NCI-H69 (cell line): ENCODE measurements around the gene HSPB6.
A peak's percentile ranks its signal among the peaks of the same experiment; 100 is the strongest.

Source experiments
- DNase-seq: peaks from one replicate; lab custom pipeline; 2025; lab: John Stamatoyannopoulos, UW

The HSPB6 gene

DNA sequence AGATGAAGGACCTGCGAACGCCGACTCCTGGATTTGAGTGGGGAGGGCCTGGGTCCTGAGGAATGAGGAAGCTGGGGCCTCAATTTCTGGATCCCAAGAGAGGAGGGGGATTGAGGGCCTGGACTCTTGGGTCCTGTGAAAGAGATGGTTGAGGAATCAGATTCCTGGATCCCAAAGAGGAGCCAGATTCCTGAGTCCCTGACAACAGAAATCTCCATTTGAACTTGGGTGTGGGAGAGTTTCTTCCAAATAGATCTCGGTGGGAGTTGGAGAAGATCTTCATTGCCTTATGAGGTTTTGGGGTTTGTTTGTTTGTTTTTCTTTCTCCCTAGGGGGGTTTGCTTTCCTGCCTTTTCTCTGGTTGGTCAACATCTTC is 10.8 kb downstream of the HSPB6 start:
- no peak for DNase-seq

DNA sequence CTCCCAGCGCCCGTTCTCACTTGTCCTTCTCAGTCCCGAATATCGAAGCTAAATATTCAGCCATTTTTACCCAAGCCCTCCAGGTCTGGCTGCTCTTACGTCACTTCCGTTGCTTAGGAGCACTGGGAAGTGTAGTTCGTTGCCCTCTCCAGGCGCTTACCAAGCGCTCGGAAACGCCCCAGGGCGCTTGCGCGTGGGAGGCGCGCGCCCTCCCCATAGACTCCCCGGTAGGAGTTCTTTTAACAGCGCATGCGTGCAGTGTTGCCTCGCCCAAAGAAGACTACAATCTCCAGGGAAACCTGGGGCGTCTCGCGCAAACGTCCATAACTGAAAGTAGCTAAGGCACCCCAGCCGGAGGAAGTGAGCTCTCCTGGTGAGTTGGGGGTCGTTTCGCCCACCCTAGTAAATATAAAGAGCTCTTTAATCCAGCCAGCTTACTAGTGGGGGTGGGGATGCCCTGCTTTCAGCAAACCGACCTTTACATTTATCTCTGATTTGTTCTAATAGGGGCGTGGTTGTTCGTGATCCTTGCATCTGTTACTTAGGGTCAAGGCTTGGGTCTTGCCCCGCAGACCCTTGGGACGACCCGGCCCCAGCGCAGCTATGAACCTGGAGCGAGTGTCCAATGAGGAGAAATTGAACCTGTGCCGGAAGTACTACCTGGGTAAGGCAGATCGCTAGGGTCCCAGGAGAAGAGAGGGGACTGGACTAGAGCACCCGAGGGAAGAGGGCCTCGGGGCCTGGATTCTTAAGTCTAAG is 11.3 kb downstream of the HSPB6 start, which contains the start of the genes PSENEN and U2AF1L4:
Gene PSENEN, plus strand, starts transcription at position 324 of the 759 bp plus-strand sequence. Its CDS starts 280 bp downstream, at position 604.
Gene U2AF1L4, minus strand, starts transcription at position 91 of the 759 bp plus-strand sequence. Its CDS starts 27 bp downstream, at position 64.
- DNase-seq = peak; percentile 100

DNA sequence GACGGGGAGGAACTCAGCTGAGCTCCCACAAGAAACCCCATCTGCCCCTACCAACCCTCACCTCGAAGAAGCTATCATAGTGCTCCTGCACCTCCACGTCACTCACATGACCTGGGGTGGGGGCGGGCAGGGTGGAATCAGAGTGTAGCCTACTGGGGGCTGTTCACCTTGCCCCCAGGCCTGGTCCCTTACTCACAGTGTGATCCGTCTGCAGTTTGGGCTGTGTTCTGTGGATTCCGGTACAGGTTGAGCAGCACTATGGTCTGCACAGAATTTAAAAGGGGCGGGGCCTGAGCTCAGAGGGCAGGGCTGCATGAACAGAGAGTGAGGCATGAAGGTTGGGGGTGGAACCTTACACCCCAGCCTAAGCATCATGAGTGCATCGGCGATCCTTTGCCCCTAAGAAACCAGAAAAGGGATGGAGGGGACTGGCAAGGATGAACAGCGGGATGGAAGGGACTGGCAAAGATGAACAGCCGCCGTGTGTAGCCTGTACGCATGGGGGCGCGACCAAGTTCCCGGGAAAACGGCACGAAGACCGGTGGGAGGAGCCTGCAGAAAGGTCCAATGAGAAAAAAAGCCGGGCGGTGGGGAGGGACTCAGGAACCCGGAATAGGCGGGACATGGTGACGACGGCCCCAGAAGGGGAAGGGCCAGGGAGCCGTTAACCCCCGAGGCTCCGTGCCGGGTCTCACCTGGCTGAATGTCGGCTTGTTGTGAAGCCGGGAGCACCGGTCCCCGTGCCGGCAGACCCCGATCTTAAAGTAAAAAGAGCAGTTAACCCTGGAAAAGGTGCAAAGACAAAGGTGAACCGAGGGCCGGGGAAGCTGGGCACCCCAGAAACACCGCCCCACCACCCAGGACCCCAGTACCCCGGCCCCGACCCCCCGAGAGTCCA is 12.2 kb downstream of the HSPB6 start:
- DNase-seq = peak; percentile 98

DNA sequence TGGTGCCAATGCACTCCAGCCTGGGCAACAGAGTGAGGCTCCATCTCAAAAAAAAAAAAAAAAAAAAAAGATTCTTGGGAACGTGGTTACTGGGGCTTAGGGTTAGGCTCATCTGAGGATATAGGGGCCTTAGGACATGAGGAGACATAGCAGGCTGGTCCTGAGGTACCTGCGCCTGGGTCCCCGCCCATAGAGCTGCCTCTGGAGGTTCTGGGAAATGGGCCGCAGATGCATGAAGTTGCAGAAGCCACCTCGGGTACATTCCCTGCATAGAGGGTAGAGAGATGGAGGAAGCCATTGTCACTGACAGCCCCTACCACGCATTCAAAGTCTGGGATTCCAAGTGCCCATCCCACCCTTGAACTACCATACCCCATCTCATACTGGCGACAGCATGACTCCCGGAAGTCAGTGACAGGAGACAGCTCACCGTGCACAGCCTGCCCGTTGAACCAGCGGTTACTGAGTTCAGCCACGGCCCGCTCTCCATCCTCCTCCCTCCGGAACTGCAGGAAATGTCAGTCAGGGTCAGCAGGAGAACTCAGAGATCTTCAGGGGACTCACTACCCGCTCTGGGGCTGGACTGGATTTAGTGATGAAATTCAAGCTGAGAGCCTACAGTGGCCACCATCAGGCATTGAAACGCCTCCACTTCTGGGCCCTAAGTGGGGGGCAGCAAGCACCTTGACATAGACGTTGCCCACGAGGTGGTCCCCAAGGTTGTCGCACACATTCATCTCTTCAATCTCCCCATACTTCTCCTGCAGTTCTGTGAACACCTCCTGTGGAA is 13.0 kb downstream of the HSPB6 start:
- DNase-seq = no peak

DNA sequence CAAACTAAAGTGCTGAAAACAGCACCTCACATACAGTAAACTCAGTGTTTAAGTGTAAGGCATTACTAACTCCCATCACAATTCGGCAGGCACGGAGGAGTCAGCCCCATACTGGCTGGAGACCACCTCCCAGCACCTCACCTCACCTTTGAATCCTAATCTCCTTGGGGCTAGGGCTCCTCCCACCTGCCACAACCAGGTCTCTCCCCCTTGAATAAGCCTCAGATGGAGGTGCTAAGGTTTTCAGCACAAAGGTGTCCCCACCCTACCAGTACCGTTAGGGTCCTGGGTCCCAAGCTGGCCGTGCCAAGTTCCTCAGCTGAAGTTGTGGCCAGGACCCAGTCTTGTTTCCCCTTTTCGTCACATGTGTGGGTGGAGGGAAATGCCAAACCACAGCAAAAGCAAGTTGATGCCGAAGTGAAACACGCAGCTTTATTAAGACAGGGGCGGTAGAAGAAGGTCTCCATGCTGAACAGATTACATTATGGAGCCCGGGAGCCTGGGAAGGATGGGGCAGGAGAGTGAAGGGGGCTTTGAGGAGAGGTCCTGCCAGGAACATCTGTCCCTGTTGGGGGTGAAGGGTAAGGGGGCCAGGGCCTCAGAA is 14.6 kb downstream of the HSPB6 start, which contains the start of gene IGFLR1:
Gene IGFLR1, minus strand, starts transcription at position 332 of the 604 bp plus-strand sequence. CDS start 1,272 bp downstream, outside the sequence.
- DNase-seq = no peak

DNA sequence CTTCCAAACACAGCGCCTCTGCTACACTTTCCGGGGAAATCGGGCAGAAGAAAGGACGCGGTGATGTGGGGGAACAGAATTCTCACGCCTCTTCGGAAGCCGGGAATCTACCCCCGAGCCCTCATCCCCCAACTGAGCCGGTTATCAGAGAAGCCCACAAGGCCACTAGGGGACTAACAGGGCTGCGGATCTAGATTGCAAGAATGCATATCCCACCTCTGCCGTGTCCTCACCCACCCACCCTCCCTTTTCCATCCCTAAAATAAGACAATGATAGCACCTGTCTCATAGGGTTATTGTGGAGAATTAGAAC is 15.7 kb downstream of the HSPB6 start:
- DNase-seq = no peak

DNA sequence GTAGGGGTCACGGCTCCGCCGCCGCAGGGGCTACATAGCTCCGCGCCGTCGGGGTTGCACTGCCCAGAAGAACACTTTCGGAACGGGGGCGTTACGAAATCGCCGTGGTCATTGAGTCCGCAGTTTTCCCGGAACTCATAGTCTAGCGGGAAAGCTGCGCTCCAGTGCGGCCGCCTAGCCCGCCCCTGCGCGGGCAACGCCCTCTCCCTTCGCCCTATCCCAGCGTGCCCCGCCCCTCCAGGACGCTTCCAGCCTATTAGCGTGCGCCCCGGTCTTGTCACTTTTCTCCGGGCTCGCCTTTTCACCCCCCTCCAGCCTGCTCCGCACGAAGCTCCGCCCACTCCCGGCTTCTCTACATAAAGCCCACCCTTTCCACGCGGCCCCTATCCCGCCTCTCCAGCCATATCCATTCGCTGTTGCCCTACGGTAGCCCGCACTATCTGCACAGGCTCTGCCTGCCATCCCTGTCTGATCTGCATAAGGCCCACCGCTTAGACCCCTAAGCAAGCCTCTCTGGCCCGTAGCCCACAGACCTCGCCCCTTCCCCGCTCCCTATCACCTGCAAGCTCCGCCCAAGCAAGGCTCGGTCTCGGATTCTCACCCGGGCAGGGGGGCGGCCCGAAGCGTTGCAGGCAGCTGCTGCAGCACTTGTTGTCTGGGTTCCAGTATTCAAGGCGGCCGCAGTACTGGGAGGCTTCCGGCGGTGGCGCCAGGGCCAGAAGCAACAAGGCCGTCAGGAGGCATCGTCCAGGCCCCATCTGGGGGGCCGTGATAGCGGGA is 16.2 kb downstream of the HSPB6 start:
- DNase-seq = peak; percentile 99

DNA sequence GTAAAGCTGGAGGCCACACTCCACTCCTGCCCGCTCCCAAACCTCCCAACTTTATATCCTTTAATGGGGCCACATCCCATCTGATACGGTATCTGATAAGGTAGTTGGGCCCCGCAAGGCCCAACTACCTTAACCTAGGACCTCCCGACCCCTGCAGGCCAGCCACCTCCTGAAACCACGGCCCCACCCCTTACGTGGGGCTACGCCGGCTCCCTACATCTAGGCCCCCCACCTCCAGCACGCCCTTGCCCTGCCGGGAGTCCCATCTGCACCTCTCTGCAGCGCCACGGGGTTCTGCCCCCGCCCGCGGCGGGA is 16.8 kb downstream of the HSPB6 start:
- DNase-seq = no peak

DNA sequence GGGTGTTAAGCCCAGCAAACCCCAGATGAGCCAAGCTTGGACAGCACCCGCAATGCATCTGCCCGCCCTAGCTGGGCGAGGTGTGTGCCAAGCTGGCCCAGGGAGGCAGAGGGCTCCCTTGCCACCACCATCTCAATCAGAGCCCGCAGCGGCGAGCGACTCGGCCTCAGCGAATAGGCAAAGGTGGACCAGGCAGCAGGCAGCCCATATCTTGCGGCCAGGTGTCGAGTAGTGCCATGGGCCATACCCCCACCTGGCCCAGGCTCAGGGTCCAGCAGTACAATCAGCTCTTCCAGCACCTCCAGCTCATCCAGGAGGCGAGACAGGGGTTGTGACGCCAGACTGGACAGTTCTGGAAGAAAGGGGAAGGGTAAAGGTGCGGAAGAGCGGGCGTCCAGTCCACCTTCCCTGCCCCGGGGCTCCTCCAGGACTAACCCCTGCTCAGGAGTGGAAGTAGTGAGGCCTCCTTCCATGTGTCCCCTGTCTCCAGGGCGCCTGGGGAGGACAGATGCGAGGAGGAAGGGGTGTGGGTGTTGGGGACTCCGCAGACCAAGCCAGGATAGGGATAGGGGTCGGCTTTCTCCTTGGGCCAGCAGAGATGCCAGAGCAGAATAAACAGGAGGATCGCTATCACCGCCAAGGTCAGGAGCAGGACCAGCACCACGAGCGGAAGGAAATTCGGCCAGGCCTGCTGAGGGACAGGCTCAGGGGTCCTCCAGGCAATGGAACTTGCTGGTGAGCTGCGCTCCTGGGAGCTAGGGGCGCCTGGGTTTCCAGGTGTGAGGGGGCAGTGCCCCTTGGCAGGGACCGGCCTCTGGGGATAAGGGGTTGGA is 17.3 kb downstream of the HSPB6 start:
- no peak for DNase-seq

DNA sequence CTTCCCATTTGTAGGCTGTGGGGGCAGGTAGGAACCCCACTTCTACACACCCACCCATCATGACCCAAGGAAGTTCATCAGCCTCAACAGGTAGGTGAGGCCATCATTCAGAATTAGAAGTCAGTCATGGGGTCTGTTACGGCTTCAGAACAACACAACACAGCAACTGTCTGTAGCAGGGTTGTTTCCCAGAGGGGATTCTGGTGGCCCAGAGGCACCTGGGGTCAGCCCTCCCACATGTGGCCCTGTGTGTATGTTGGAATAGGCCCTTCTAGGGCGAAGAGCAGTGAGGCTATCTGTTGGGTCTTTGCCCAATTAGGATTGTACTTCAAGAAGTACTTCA is 18.0 kb downstream of the HSPB6 start:
- no peak for DNase-seq

DNA sequence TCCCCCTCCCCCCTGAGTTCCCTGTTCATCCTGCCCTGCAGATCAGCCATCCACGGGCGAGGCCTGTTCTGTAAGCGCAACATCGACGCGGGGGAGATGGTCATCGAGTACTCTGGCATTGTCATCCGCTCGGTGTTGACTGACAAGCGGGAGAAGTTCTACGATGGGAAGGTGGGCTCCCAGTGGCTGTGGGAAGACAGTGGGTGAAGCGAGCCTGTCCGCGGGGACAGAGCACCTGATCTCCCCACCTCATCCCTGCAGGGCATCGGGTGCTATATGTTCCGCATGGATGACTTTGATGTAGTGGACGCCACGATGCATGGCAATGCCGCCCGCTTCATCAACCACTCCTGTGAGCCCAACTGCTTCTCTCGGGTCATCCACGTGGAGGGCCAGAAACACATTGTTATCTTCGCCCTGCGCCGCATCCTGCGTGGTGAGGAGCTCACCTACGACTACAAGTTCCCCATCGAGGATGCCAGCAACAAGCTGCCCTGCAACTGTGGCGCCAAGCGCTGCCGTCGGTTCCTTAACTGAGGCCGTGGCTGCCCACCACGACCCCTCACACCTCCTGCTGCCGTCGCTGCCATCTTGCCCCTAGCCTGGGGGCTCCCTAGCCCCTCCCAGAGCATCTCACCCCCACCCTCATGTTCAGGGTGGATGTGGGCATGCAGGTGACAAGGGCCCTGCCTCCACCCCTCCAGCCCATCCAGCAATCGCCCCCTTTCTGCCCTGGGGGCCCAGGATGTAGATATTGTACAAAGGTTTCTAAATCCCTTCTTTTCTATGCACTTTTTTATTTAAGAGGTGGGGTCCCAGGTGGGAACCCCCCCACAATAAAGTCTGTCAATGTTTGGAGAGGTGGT is 18.6 kb downstream of the HSPB6 start:
- DNase-seq = no peak

DNA sequence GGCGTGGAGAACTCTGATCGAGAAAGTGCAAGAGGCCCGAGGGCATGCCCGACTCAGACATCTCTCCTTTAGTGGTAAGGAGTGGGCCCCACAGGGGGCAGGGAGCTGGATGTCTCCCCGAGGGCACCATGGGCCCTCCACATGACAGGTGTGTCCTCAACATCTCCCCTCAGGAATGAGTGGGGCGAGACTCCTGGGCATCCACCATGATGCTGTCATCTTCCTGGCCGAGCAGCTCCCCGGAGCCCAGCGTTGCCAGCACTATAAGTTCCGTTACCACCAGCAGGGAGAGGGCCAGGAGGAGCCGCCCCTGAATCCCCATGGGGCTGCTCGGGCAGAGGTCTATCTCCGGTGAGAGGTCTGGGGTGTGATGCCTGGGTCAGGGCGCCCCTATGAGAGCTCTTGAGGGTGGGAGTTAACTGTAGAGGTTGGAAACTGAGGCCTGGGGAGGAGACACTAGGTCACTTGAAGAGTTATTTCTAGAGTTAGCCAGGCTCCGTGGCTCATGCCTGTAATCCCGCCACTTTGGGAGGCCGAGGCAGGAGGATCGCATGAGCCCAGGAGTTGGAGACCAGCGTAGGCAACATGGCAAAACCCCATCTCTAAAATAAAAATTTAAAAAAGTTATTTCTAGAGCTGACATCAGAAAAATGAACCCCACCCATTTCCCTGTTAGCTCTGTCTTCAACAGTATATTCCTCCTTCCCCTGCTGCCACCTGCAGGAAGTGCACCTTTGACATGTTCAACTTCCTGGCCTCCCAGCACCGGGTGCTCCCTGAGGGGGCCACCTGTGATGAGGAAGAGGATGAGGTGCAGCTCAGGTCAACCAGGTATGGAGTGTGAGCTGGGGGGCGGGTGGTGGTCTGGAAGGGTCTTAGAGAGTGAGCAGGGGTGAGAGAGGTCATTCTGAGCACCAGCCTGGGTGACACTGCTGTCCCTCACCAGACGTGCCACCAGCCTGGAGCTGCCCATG is 19.6 kb downstream of the HSPB6 start:
- DNase-seq = peak; percentile 9

DNA sequence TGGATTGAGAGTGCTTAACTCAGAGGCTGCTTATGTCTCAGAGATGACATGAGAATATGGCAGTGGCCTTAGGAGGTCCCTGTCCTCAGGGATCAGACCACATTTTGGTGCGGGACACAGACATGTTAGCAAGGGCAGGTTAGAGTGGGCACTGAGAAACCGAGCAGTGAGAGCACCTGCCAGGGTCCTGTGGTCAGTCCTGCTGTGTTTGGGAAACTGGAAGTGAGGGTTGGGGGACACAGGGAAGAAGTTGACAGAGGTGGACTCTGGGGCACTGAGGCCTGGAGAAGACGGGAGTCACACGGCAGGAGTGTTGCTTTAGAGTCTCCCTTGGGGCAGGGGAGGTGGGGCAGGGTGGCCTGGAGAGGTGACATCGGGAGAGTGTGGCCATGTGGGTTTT is 21.9 kb downstream of the HSPB6 start:
- no peak for DNase-seq

DNA sequence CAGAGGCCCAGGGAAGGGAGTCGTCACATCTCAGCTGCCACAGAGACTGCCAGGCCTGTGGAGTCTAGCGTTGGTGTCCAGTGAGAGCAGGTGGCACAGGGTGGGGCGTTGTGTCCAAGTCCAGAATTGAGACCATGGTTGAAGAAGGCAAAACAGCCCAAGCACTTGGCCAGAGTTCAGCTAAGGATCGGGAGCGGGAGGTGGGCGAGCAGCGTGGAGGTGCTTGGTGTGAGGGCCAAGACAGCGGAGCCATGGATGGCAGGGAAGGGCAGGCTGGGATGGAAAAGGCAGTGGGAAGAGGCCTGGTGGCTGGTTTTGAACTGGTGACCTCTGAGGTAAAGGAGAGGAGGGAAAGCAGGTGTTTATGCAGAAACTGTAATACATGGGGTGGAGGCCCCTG is 22.6 kb downstream of the HSPB6 start:
- no peak for DNase-seq

DNA sequence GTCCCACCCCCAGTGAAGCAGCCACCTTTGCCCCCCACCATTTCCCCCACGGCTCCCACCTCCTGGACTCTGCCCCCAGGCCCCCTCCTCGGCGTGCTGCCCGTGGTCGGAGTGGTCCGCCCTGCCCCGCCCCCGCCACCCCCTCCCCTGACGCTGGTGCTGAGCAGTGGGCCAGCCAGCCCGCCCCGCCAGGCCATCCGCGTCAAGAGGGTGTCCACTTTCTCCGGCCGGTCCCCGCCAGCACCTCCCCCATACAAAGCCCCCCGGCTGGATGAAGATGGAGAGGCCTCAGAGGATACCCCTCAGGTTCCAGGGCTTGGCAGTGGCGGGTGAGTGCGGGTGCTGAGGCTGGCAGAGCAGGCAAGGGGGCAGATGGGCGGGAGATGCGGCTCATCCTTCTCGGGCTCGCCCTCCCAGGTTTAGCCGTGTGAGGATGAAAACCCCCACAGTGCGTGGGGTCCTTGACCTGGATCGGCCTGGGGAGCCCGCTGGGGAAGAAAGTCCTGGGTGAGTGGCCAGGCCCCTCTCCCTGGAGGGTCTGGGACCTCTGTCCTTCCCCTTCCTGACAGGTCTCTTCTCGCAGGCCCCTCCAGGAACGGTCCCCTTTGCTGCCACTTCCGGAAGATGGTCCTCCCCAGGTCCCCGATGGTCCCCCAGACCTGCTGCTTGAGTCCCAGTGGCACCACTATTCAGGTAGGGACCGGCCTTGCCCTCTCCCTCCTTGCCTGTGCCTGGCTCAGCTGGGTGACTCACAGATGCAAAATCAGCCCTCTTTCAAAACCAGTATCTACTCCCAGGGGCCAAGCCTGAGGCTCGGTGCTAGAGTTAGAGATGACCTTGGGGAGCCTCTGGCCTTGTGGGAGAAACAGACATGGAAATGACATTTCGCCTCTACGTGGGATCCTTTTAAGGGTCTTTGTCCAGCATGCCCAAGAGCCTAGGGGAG is 23.4 kb downstream of the HSPB6 start:
- no peak for DNase-seq

DNA sequence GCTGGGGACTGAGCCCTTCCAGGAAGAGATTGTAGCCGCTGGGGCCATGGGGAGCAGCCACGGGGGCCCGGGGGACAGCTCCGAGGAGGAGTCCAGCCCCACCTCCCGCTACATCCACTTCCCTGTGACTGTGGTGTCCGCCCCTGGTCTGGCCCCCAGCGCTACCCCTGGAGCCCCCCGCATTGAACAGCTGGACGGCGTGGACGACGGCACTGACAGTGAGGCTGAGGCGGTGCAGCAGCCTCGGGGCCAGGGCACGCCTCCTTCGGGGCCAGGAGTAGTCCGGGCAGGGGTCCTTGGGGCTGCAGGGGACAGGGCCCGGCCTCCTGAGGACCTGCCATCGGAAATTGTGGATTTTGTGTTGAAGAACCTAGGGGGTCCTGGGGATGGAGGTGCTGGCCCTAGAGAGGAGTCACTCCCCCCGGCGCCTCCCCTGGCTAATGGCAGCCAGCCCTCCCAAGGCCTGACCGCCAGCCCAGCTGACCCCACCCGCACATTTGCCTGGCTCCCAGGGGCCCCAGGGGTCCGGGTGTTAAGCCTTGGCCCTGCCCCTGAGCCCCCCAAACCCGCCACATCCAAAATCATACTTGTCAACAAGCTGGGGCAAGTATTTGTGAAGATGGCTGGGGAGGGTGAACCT is 24.2 kb downstream of the HSPB6 start:
- DNase-seq = no peak
